ENCODE data around the gene JHY.

JHY gene

DNA sequence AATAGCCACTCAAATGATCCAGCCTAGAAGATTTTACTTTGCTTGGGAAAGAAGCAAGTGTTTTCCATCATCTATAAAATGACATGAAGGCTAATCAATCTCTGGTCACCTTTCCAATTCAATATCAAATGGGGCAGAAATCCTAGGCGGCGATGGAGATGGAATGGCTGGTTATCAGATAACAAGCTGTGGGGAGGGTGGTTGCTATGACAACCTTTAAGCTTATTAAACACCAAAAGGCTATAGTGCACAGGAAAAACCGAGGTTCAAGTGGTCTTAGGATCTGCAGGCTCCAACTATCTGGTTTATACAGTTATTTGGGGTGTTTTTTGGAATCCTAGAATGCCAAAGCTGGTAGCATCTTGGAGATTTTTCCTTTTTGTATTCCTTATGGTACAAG lies 113.0 kb downstream of the JHY start:
- Histone ChIP-seq H3K36me3 (ENCODE audit: insufficient read depth, low read length) (no peaks in the 10 kb centered on the region), H3K27ac (ENCODE audit: low read depth, low read length, poor library complexity, severe bottlenecking) (no peak overlapping the region), H3K4me3 (ENCODE audit: low read depth, low read length, poor library complexity, severe bottlenecking) (no peak overlapping the region), H3K4me2 (ENCODE audit: low read length) (no peak overlapping the region), H3K9me2 (ENCODE audit: low read depth, low read length) (no peaks in the 10 kb centered on the region), H3K9ac (ENCODE audit: low read length) (no peak overlapping the region), H4K20me1 (ENCODE audit: insufficient read depth, low read length) (no peaks in the 10 kb centered on the region), H3F3A (ENCODE audit: insufficient read depth, low read length) (no peaks in the 10 kb centered on the region), H3K9me3 (ENCODE audit: low read length) (no peaks in the 10 kb centered on the region), H3K27me3 (ENCODE audit: insufficient read depth, low read length) (no peaks in the 10 kb centered on the region), H3K79me2 (ENCODE audit: insufficient read depth, low read length) (no peaks in the 10 kb centered on the region), H2AFZ (ENCODE audit: low read length) (no peak overlapping the region), H3K4me1 (ENCODE audit: insufficient read depth, low read length, severe bottlenecking) (no peaks in the 10 kb centered on the region)
- TF ChIP-seq CTCF (IDR thresholded peaks at IDR 0.05; ENCODE audit: low read length) (no peak), EZH2 (IDR thresholded peaks at IDR 0.05; ENCODE audit: borderline replicate concordance, low read length) (no peak)

DNA sequence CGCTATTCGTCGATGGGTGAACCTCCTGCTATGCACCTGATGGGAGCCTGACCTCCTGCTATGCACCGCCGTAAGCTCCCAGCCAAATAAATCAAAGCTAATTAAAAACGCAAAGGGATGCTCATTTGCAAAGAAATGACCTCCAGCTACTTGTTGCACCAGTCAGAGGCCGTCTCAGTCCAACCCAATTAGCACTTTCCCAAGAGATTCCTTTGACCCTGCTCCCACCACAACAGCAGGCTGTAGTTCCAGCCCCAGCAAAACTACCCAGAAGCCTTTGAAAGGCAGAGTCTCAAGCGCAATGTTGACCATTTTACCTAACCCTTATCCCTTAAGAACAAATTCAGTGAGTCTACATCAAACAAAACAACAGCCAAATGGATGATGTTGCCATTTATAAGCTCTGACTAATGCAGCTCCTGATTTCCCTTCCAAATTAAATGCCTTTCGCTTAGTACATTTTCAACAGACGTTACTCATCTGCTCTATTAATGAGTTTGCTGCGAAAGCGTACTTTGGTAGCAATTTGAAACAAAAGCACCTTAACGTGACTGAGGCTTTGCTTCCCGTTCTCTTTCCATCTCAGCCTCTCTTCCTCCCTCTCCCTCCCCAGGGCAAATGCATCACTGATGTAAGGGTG lies 116.3 kb downstream of the JHY start:
- Histone ChIP-seq H3K4me3 (ENCODE audit: low read depth, low read length, poor library complexity, severe bottlenecking) (no peak overlapping the region), H3F3A (ENCODE audit: insufficient read depth, low read length) (no peaks in the 10 kb centered on the region), H3K9me2 (ENCODE audit: low read depth, low read length) (no peaks in the 10 kb centered on the region), H3K36me3 (ENCODE audit: insufficient read depth, low read length) (no peaks in the 10 kb centered on the region), H3K27ac (ENCODE audit: low read depth, low read length, poor library complexity, severe bottlenecking) (no peak overlapping the region), H3K4me2 (ENCODE audit: low read length) (no peak overlapping the region), H3K79me2 (ENCODE audit: insufficient read depth, low read length) (no peaks in the 10 kb centered on the region), H3K9ac (ENCODE audit: low read length) (no peak overlapping the region), H2AFZ (ENCODE audit: low read length) (no peak overlapping the region), H3K27me3 (ENCODE audit: insufficient read depth, low read length) (no peaks in the 10 kb centered on the region), H3K4me1 (ENCODE audit: insufficient read depth, low read length, severe bottlenecking) (no peaks in the 10 kb centered on the region), H4K20me1 (ENCODE audit: insufficient read depth, low read length) (no peaks in the 10 kb centered on the region), H3K9me3 (ENCODE audit: low read length) (no peaks in the 10 kb centered on the region)
- no peak for TF ChIP-seq EZH2 (IDR thresholded peaks at IDR 0.05; ENCODE audit: borderline replicate concordance, low read length)
- TF ChIP-seq CTCF (IDR thresholded peaks at IDR 0.05; ENCODE audit: low read length) = no peak

- H3K79me2 ChIP-seq (ENCODE audit: insufficient read depth, low read length) = no peaks in the 10 kb centered on the region
- no peaks in the 10 kb centered on the region for H3K36me3 ChIP-seq (ENCODE audit: insufficient read depth, low read length)
- H3K4me3 ChIP-seq (ENCODE audit: low read depth, low read length, poor library complexity, severe bottlenecking) = no peak overlapping the region
- H3K4me2 ChIP-seq (ENCODE audit: low read length) = no peak overlapping the region
- no peak overlapping the region for H2AFZ ChIP-seq (ENCODE audit: low read length)
- H3K27ac ChIP-seq (ENCODE audit: low read depth, low read length, poor library complexity, severe bottlenecking) = no peak overlapping the region
- H3K4me1 ChIP-seq (ENCODE audit: insufficient read depth, low read length, severe bottlenecking) = no peaks in the 10 kb centered on the region
- H3K27me3 ChIP-seq (ENCODE audit: insufficient read depth, low read length) = no peaks in the 10 kb centered on the region
- no peaks in the 10 kb centered on the region for H3F3A ChIP-seq (ENCODE audit: insufficient read depth, low read length)
- H3K9me2 ChIP-seq (ENCODE audit: low read depth, low read length) = no peaks in the 10 kb centered on the region
- H3K9ac ChIP-seq (ENCODE audit: low read length) = no peak overlapping the region
- H3K9me3 ChIP-seq (ENCODE audit: low read length) = no peaks in the 10 kb centered on the region
- no peaks in the 10 kb centered on the region for H4K20me1 ChIP-seq (ENCODE audit: insufficient read depth, low read length)
- no peak for TF ChIP-seq EZH2 (IDR thresholded peaks at IDR 0.05; ENCODE audit: borderline replicate concordance, low read length)
- no peak for TF ChIP-seq CTCF (IDR thresholded peaks at IDR 0.05; ENCODE audit: low read length)
These were observed 118.2 kb downstream of the JHY start for GRCh38 chr11:123000721-123001120.
